Endothelial cell of umbilical vein (primary cell): ENCODE data around the gene GRIA3. TPM values are rescaled to one million over a fixed set of nuclear protein-coding genes. Genes with fewer than 3 reads are reported as not detected.

ENCODE experiments used
- BruUV-seq: library from RNA; stranded (reverse); fragments of 400-500 nt; replicated peaks from 2 replicates; lab custom pipeline; 2021; lab: Mats Ljungman, UMichigan
- CTCF ChIA-PET: fragments of 300-600, 350-600 bp; sonication (Branson Sonifier 250); formaldehyde crosslinking; loops from one replicate; lab custom pipeline; 2021; ENCODE audit warnings: antibody characterized with exemption, inconsistent platforms; lab: Charles Lee
- POLR2A ChIA-PET: fragments of 300-600, 350-600 bp; sonication (Branson Sonifier 250); formaldehyde crosslinking; loops from one replicate; lab custom pipeline; 2021; ENCODE audit warnings: antibody characterized with exemption, inconsistent platforms; lab: Charles Lee
- DNase-seq: peaks from one replicate; pipeline ENCODE4 v3.0.0-alpha.2; 2011; ENCODE audit warnings: low read depth, low spot score
- FAIRE-seq: peaks from 2 replicates; lab custom pipeline; 2011; peaks lifted over from hg19 to GRCh38; lab: Jason Lieb, UNC
- H2AFZ ChIP-seq: 2 replicates; pipeline ENCODE4 v1.6.0; 2012; ENCODE audit warnings: low read depth, low read length, control low read depth, inconsistent platforms
- H3K27ac ChIP-seq: 2 replicates; pipeline ENCODE4 v1.5.1; 2011; ENCODE audit warnings: low read depth, mild to moderate bottlenecking, control low read depth, low read length, moderate library complexity; ENCODE audit not compliant: insufficient read depth
- H3K27me3 ChIP-seq, 2 experiments: 2 replicates each; pipeline versions ENCODE4 v1.6.0 to v1.6.1; 2011; ENCODE audit warnings: low read length in 2 of 2, mixed read lengths in 1 of 2; ENCODE audit not compliant: control insufficient read depth in 2 of 2, insufficient read depth in 2 of 2
- H3K36me3 ChIP-seq, 2 experiments: 2 replicates in 1 of 2; 3 replicates in 1 of 2; pipeline ENCODE4 v1.5.1; 2011; ENCODE audit warnings: low read length in 2 of 2, mild to moderate bottlenecking in 1 of 2, moderate library complexity in 1 of 2; ENCODE audit not compliant: control insufficient read depth in 2 of 2, insufficient read depth in 2 of 2; ENCODE audit errors: extremely low read depth in 1 of 2
- H3K4me1 ChIP-seq: 3 replicates; pipeline ENCODE4 v1.5.1; 2011; ENCODE audit warnings: mild to moderate bottlenecking, low read length; ENCODE audit not compliant: control insufficient read depth, insufficient read depth; ENCODE audit errors: extremely low read depth
- H3K4me2 ChIP-seq: 2 replicates; pipeline ENCODE4 v1.6.1; 2011; ENCODE audit warnings: low read length, control low read depth, mixed read lengths; ENCODE audit not compliant: insufficient read depth
- H3K4me3 ChIP-seq, 3 experiments: fragments of 200-600 bp in 1 of 3; sonication (generic), shearing (Covaris generic) in 1 of 3; replicated peaks in 1 of 3; 2 replicates each; pipeline ENCODE4 v1.5.1; 2011 to 2016; ENCODE audit warnings: control low read depth in 3 of 3, low read length in 3 of 3, mild to moderate bottlenecking in 2 of 3, inconsistent platforms in 1 of 3, low read depth in 1 of 3, moderate library complexity in 1 of 3; ENCODE audit not compliant: insufficient read depth in 1 of 3
- H3K79me2 ChIP-seq: 2 replicates; pipeline ENCODE4 v1.6.0; 2012; ENCODE audit warnings: low read length, inconsistent platforms; ENCODE audit not compliant: control insufficient read depth, insufficient read depth
- H3K9ac ChIP-seq: replicated peaks from 2 replicates; pipeline ENCODE3; 2011; ENCODE audit warnings: low read length, control low read depth; ENCODE audit not compliant: insufficient read depth; ENCODE audit errors: extremely low read depth
- H3K9me1 ChIP-seq: replicated peaks from 3 replicates; pipeline ENCODE4 v1.6.0; 2011; ENCODE audit warnings: mild to moderate bottlenecking, low read length; ENCODE audit not compliant: control insufficient read depth, insufficient read depth; ENCODE audit errors: extremely low read depth
- H3K9me3 ChIP-seq: replicated peaks from 2 replicates; pipeline ENCODE4 v1.5.1; 2012; ENCODE audit warnings: low read length, inconsistent platforms; ENCODE audit not compliant: control insufficient read depth, insufficient read depth
- H4K20me1 ChIP-seq: replicated peaks from 2 replicates; pipeline ENCODE3; 2011; ENCODE audit warnings: mild to moderate bottlenecking, low read length; ENCODE audit not compliant: control insufficient read depth, insufficient read depth; ENCODE audit errors: extremely low read depth
- EZH2 ChIP-seq: IDR thresholded peaks from 2 replicates; pipeline ENCODE4 v1.6.1; 2012; ENCODE audit warnings: borderline replicate concordance, low read depth, mild to moderate bottlenecking, moderate library complexity, low read length, inconsistent platforms; ENCODE audit not compliant: severe bottlenecking
- FOS ChIP-seq: IDR thresholded peaks from 2 replicates; pipeline ENCODE4 v1.6.1; 2011; ENCODE audit warnings: mild to moderate bottlenecking, low read length, moderate library complexity, borderline replicate concordance; ENCODE audit not compliant: insufficient read depth
- GATA2 ChIP-seq: IDR thresholded peaks from 2 replicates; pipeline ENCODE4 v1.7.0; 2011; ENCODE audit warnings: low read depth, mild to moderate bottlenecking, moderate library complexity, mixed read lengths, low read length; ENCODE audit not compliant: insufficient read length, insufficient read depth
- JUN ChIP-seq: IDR thresholded peaks from 2 replicates; pipeline ENCODE4 v1.6.1; 2011; ENCODE audit warnings: borderline replicate concordance, low read depth; ENCODE audit not compliant: insufficient read length, insufficient read depth
- MAX ChIP-seq: IDR thresholded peaks from 2 replicates; pipeline ENCODE4 v1.6.1; 2011; ENCODE audit not compliant: insufficient read depth, insufficient read length
- MYC ChIP-seq: IDR thresholded peaks from one replicate; pipeline ENCODE4 v1.6.1; 2011; ENCODE audit warnings: mild to moderate bottlenecking, low read depth, low read length
- POLR2A ChIP-seq: IDR thresholded peaks from 2 replicates; pipeline ENCODE4 v1.6.1; 2012; ENCODE audit warnings: low read depth, mild to moderate bottlenecking, control low read depth, low read length
- POLR2AphosphoS5 ChIP-seq: IDR thresholded peaks from 2 replicates; pipeline ENCODE4 v1.6.1; 2012; ENCODE audit warnings: low read depth, mild to moderate bottlenecking, control low read depth, low read length, moderate library complexity; ENCODE audit not compliant: insufficient read depth
- dilution Hi-C: fragments of 300-500 bp; cut with MboI; formaldehyde crosslinking; loops from one replicate; pipeline ENCODE4 v1.15.0; 2019; ENCODE audit warnings: low sequenced_read_pairs; ENCODE audit not compliant: extremely low pct_ligation_motif_present
- intact Hi-C: fragments of 100-400 bp; cut with micrococcal nuclease; formaldehyde crosslinking; loops from one replicate; pipeline ENCODE4 v1.10.0; 2022
- polyA plus RNA-seq, 4 experiments: library from polyadenylated mRNA; depleted of rRNA in 3 of 4; stranded (reverse) in 3 of 4; unstranded in 1 of 4; fragments of >200 nt; gene quantifications; 2 replicates each; pipeline versions ENCODE4 v1.2.1 to v1.2.3, GENCODE V29; 2011 to 2012; ENCODE audit warnings: missing spikeins in 1 of 4
- total RNA-seq: library from RNA; stranded (reverse); gene quantifications from 2 replicates; pipeline ENCODE4 v1.2.3, GENCODE V29; 2021
- TF ChIP-seq, protein P1 (sequence below), 2 donors: IDR thresholded peaks; 1 replicate in 1 of 2; 2 replicates in 1 of 2; pipeline ENCODE4 v1.5.1; 2011; ENCODE audit warnings: low read length in 2 of 2, mild to moderate bottlenecking in 2 of 2, moderate library complexity in 2 of 2, control low read depth in 1 of 2, inconsistent platforms in 1 of 2, low read depth in 1 of 2; ENCODE audit not compliant: insufficient read depth in 1 of 2; ENCODE audit errors: extremely low read depth in 1 of 2

Gene GRIA3
- total and polyA plus RNA-seq, 2 donors (not counting 3 experiments of a cell fraction or from before 2014, with no cell fraction given) = not detected

DNA sequence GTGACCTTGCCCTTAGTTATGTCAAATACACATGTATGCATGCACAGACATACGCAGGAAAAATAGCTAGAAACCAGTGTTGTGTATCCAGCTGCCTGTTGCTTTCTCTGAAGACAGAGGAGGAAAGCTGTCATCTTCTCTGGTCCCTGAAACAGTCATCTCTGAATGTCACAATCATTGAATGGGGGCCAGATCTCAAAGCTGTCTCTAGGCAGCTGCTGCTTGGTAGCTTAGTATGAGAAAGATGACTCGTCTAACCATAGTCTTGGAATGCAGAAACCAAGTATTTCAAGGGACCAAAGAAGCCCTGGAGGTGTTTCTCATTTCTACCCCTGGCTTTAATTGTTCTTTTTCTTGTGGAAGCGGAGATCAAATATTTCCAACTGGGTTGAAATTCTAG is 4.0 kb downstream of the GRIA3 start:
- FAIRE-seq (no peak), DNase-seq (no peak)
- dilution Hi-C loops (no loop called here), intact Hi-C loops (no loop called here)
- no peaks in the 10 kb centered on the region for H3K9me3 ChIP-seq
- no peak overlapping the region for H3K4me3 ChIP-seq
- H3K9me1 ChIP-seq = no peaks in the 10 kb centered on the region
- no TSS peak for BruUV-seq
- POLR2A ChIA-PET = no interaction called here
- no peaks in the 10 kb centered on the region for H3K27me3 ChIP-seq
- H3K79me2 ChIP-seq = no peaks in the 10 kb centered on the region
- no peak for TF ChIP-seq POLR2A
- TF ChIP-seq, protein P1, sequence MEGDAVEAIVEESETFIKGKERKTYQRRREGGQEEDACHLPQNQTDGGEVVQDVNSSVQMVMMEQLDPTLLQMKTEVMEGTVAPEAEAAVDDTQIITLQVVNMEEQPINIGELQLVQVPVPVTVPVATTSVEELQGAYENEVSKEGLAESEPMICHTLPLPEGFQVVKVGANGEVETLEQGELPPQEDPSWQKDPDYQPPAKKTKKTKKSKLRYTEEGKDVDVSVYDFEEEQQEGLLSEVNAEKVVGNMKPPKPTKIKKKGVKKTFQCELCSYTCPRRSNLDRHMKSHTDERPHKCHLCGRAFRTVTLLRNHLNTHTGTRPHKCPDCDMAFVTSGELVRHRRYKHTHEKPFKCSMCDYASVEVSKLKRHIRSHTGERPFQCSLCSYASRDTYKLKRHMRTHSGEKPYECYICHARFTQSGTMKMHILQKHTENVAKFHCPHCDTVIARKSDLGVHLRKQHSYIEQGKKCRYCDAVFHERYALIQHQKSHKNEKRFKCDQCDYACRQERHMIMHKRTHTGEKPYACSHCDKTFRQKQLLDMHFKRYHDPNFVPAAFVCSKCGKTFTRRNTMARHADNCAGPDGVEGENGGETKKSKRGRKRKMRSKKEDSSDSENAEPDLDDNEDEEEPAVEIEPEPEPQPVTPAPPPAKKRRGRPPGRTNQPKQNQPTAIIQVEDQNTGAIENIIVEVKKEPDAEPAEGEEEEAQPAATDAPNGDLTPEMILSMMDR (IDR thresholded peaks at IDR 0.05; ENCODE audit: extremely low read depth in 1 of 2, insufficient read depth in 1 of 2, low read depth in 1 of 2, low read length in 2 of 2) = no peak
- TF ChIP-seq MYC = no peak
- TF ChIP-seq GATA2 = no peak
- no peak for TF ChIP-seq EZH2
- no peak for TF ChIP-seq MAX
- no peak for TF ChIP-seq POLR2AphosphoS5
- TF ChIP-seq JUN = no peak
- no peak for TF ChIP-seq FOS
- H2AFZ ChIP-seq = no peak overlapping the region
- H3K4me1 ChIP-seq = no peaks in the 10 kb centered on the region
- no peak overlapping the region for H3K9ac ChIP-seq
- CTCF ChIA-PET = no interaction called here
- H3K4me2 ChIP-seq = no peak overlapping the region
- no peaks in the 10 kb centered on the region for H4K20me1 ChIP-seq
- no peaks in the 10 kb centered on the region for H3K36me3 ChIP-seq
- H3K27ac ChIP-seq = no peak overlapping the region
